Measurements from ENCODE around the gene SUGCT.

The SUGCT gene

GRCh38 chr7:40757109-40757508, 622.3 kb downstream of the SUGCT start:
- no peak for DNase-seq

- no peak for DNase-seq
Measured at GRCh38 chr7:40758590-40758989, 623.8 kb downstream of the SUGCT start.

DNA sequence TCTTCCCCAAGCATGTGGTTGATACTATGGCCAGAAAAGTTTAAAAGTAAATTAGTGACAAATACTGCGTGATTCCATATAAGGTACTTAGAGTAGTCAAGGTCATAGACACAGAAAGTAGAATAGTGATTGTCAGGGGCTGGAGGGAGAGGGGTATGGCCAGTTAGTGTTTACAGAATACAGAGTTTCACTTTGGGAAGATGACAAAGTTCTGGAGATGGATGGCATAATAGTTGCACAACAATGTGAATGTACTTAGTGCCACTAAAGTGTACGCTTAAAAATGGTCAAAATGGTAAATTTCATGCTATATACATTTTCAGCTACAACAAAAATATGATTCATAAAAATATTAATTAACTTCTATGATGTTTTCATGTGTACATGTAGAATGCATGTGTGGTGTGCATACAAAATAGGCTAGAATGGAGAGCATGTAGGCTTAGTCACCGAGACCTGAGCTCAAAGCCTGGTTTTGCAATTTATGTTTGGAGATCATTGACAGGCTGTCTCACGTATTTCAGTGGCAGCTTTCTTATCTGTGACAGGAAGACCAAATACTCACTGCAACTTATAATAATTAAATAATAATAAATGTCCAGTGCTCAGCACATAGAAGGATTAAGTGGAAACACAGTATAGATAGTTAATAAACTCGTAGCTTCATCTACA, 625.6 kb downstream of the SUGCT start:
- peak; percentile 43 for DNase-seq

- no peak for DNase-seq
Measured at GRCh38 chr7:40760987-40761386, 626.2 kb downstream of the SUGCT start.

DNA sequence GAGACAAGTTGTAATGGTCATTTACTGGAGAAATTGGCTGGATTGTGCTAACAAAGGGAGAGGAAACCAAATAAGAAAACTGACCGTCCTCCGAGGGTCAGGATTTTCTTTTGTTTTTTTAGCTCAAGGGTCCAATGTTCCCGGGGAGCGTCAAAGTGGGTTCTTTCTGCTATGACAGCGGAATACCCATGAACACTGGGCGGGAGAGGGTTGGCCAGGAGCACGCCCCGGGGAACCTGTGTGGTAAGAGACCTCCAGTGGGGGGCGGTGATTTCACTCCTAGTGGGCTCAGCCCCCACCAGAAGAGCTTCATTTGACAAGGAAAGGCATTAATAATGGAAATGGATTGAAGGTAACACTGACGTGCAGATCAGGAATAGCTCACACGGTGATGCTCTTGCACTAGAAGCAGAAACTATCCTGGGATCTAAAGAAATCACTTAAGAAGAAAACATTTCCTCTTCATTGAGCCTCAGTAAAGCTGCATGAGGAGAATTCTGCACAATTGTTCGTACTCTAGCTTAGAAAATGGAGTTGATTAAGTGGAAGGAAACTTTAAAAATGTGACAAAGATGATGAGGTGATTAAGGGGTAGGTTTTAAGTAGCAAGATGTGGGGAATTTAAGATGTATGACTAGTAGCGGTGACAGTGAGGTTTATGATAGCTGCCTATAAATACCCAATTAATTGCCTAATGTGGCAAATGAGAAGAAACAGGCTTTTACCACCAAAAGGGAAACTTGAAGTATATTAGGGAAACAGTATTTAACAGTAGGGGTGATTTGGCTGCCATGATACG, 627.2 kb downstream of the SUGCT start:
- no peak for DNase-seq

DNA sequence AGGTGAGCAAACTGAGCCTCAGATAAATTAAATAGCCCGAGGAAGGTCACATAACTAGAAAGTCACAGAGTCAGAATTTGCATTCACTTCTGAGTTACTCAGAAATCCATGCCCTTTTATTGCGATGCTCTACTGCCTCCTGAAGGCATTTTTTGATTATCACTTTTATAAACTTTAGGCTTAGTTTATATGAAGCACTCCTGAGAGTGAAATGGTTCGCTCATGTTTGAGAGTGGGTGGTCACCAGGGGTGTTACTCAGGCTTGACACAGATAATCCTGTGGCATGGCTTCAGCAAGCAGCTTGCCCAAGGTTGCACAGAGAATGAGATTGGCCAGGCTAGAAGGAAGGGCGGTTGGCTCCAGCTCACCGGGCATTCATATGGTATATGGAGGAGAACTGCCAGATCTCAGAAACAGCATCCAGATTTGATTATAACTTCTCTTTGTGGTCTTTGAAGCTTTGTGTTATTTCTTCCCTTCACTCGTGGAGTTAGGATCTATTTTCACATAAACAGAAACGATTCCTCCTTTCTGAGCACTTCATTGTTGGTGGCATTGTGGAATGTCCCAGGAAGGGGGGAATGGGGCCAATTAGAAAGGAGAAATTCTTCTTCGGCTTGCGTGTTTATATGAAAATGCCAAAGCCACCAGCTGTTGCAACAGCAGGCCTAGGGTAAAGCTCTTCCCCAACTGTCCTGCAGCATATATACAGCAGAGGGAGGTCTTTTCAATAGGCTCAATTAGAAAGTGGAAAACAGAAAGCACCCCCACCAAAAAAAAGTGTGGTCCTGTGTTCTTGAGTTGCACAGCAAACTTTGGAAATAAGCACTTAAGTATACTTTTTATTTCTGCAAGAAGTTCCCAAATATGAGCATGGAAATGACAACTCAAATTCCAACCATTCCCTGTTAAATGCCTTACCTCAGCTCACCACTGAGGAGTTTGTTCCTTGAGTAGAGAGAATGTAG, 628.8 kb downstream of the SUGCT start:
- no peak for DNase-seq

- no peak for DNase-seq
Measured at GRCh38 chr7:40765639-40766038, 630.8 kb downstream of the SUGCT start.

GRCh38 chr7:40772096-40772495, 637.3 kb downstream of the SUGCT start:
- DNase-seq = no peak

GRCh38 chr7:40773656-40774055, 638.9 kb downstream of the SUGCT start:
- DNase-seq = no peak

GRCh38 chr7:40775877-40776276, 641.1 kb downstream of the SUGCT start:
- no peak for DNase-seq

DNA sequence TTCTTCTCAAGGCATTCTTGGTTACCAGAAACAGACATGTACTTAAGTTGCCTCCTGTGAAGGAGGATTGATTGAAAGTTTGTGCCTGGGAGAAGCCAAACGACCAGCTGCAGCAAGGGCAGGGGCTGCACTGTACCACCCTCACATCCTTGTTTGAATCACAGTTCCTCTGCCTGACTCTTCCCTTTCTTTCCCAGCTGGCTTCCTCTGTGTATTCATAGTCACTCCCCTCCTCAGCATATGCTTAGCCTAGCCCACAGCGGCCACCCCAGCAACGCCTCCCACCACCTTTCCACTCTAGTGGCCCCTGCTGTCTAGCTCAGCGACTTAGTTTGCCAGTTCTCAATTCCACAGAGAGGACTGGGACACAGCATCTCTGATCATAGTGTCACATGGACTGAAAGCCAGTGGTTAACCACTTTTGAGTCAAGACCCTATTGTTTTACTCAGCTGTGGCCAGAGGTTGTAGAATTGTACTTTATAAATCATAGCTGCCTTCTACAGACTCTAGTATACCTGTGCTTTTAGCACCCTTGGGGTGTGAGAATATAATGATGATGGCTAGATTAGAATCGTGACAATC, 643.0 kb downstream of the SUGCT start:
- DNase-seq = no peak

DNA sequence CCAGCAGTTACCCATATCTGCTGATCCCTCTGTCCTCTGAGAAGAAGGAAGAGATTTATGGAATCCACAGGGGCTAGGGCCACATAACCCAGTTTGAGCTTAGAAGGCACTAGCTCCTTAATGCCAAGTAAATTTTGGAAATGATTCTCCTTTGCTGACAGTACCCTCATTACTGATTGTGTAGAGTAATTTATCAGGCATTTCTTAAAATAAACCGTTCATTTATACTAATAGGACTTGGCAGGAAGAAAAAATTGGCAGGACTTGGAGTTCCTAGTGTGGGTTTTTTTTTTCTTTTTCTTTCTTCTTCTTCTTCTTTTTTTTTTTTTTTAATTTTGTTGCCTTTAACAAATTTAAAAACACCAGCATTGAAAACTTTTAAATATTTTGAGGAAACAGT, 645.7 kb downstream of the SUGCT start:
- DNase-seq = no peak

DNA sequence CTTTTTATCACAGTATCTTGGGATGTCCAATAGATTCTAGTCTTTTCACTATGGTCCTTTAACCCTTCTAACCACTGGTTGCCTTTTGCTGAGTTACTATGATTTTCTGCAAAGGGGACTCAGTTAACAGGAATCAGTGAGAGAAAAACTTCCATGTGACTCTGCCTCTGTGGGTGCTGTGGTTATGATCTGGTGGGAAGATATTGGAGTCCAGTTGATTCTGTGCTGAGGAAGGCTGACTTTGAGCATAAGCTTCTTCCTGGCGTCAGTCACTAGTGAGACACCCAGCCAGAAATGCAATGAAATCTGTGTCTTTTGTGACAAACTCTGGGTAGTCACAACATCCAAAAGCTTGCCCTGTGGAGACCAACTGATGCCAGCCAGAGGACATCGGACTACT, 648.0 kb downstream of the SUGCT start:
- DNase-seq = no peak

- no peak for DNase-seq
Measured at GRCh38 chr7:40784176-40784575, 649.4 kb downstream of the SUGCT start.

DNA sequence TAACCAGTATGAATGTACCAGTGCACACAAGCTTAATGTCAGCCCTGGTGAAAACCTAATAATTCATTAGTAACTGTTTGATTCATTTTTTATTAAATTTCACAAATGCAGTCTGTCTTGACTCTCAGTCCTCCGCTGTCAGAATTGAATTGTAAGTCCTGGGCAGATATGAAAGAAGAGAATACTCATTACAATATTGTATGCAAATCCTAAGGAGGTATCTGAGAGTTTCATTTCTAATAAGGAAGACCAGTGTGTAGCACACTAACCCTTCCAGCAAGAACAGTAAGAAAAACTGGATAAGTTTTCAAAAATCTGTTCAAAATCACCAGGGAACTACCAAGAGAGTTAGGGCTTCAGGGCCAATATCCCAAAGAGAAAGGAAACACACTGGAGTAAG, 652.1 kb downstream of the SUGCT start:
- DNase-seq = no peak

DNA sequence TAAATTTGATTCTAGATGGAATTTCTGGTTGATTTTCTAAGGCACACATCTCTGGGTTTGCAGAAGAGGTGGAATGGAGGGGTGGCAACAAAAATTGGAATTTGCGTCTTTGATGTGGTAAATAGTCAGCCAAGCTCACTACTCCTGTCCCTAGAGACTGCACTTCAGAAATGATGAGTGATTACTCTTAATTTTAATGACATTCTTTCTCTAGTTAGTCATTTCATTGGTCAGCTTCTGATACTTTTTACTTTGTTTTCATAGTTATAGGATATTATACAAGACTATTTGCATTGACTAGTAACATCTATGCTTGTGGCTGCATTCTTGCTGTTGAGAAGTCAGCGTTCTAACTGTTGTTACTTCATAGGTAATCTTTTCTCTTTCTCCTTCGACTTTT, 658.3 kb downstream of the SUGCT start:
- DNase-seq = peak; percentile 47

- no peak for DNase-seq
Measured at GRCh38 chr7:40795607-40796006, 660.8 kb downstream of the SUGCT start.

DNA sequence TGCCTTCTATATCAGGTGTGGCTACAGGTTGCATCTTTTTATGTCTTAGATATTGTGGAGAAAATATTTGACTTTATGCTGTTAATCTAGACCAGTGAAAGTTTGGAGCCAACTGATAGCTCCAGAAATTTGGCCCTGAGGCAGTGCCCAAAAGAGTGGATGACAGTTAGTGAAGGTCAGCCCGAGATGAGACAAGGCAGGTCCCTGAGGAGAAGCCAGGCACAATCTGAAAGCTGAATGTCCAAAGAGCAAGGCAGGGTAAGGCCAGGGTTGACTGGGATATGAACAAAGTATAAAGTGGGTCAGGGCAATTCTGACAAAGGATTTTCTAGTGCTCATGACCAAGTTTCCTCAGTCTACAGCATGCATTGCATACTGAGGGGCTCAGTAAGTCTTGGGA, 661.9 kb downstream of the SUGCT start:
- no peak for DNase-seq

GRCh38 chr7:40798613-40799012, 663.8 kb downstream of the SUGCT start:
- DNase-seq = no peak

DNA sequence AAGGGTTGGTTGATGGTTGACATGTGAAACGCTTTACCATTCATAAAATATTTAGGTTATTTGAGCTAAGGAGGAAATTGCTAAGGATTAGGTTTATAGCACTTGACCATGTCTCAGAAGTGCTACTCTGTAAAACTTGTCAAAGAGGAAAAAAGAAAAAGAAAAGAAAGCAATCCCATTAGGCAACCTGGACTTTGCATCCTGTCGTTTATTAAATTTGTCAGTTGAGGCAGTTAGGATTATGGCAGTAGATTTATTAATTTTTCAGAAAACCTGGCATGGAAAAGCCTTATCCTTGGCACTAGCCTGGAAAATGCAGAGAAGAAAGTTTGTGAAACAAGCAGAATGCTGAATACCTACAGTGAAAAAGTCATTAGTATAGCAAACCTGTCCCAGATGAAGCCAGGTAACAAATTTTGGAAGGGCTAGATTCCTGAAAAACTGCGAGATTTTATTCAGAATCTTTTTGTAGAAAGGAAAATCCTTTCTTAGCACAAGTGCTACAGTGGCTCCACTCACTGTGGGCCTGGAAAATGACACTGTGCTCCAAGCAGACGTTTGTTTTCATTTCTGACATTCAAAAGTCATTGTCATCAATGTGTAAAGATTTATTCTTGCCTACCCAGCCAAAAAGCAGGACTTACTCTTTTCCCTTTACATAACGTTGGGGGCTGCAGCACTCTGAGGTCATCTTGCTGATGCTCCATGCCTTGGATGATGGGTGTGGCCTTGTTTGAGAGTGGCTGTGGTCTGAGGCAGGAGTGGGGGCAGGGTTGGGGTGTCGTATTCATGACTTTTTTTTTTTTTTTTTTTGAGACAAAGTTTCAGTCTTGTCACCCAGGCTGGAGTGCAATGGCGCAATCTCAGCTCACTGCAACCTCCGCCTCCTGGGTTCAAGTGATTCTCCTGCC, 664.9 kb downstream of the SUGCT start:
- DNase-seq = no peak

DNA sequence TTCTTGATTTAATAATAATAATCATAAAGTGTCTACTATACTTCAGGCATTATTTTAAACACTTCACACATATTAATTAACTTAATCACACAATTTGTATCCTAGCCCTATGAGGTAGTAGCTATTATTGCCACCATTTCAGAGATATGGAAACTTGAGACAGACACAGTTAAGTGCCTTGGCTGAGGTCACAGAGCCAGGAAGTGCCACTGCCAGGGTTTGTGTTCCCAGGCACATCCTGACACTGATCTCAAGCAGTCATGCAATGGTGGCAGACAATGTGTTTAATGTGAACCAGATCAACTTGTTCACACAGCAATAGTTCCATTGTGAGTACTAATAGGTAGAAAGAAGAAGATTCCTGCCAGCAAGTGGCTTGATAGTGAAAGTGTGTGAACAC, 666.0 kb downstream of the SUGCT start:
- no peak for DNase-seq

DNA sequence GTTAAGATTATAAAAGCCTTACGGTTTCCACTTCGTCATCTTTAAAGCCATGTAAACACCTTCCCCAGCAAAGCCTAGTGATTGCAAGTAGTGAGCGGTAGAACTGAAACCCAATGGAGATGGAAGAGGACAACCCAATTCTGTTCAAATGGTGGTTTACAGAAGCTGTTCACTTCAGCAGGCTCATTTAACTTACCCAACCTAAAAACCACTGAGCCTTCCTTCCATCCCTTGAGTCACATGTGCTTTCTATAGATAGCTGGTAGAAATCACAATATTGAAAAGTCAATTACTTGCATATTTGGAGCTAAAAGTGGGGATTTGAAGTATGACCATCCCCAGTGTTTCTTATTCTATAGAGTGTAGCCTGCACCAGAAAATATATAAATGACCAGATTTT, 667.7 kb downstream of the SUGCT start:
- no peak for DNase-seq

Measured in kidney glomerular epithelial cell (primary cell).